Measurements from ENCODE around the gene IL25.

- no peak for TF ChIP-seq CTCF (IDR thresholded peaks at IDR 0.05; ENCODE audit: insufficient read depth, low read length, poor library complexity, severe bottlenecking)
- no peak for TF ChIP-seq EZH2phosphoT487 (conservative IDR thresholded peaks at IDR 0.05; ENCODE audit: low read length)
Observed at GRCh38 chr14:23425169-23425568, 52.6 kb downstream of the IL25 start.
